ENCODE data around the gene NCOA7. TPM values are rescaled to one million over a fixed set of nuclear protein-coding genes. Genes with fewer than 3 reads are reported as not detected.

Gene NCOA7
- total RNA-seq, 1 donor from 2014 or later, result 11.2 TPM

DNA sequence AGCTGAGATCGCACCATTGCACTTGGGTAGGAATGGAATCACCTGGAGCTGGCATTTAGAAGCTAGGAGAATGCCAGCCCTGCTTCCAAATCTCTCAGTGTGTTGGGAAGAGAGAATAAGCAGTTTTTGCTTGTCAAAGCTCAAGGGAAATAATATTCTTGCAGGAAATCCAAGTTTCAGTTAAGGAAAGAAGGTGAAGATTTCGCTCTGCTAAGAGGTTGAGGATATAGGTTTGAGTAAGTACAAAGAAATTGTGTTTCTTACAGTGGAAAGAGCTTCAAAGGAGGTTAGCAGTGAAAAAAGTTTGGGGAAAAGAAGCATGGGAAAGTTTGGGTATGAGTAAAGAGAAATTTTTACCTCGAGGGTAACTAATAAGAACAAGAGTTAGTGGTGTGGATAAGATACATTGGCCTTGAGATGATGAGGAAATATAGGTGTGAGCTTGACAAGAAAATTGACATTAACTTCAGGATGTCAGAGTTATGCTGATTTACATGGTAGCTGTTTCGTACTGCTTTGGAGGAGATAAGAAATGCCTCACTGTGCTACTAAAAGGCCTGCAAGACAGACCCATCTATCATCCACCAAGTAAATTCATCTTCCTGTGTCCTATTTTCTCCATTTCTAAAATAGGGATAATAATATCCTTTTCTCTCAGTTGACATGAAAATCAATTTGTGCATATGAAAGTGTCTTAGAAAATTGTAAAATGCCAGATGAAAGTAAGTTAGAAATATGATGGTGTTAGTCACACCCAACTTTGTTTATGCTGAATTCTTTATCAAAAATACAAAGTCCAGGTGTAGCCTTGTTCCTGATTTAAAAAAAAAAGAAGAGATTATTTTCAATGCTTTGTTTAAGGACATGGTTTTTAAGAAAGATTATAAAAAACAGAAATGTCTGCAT lies 153.0 kb downstream of the NCOA7 start:
- Mint-ChIP-seq H3K27ac (ENCODE audit: unreplicated experiment) (no peak overlapping the region), H3K9me3 (no peaks in the 10 kb centered on the region), H3K4me1 (no peaks in the 10 kb centered on the region), H3K36me3 (ENCODE audit: low read depth) (no peaks in the 10 kb centered on the region), H3K27me3 (ENCODE audit: low read depth) (peaks cover 32% of the 10 kb centered on the region), H3K4me3 (no peak overlapping the region)
- DNase-seq (ENCODE audit: low read depth, low spot score), result no peak
- TF ChIP-seq, protein P1, sequence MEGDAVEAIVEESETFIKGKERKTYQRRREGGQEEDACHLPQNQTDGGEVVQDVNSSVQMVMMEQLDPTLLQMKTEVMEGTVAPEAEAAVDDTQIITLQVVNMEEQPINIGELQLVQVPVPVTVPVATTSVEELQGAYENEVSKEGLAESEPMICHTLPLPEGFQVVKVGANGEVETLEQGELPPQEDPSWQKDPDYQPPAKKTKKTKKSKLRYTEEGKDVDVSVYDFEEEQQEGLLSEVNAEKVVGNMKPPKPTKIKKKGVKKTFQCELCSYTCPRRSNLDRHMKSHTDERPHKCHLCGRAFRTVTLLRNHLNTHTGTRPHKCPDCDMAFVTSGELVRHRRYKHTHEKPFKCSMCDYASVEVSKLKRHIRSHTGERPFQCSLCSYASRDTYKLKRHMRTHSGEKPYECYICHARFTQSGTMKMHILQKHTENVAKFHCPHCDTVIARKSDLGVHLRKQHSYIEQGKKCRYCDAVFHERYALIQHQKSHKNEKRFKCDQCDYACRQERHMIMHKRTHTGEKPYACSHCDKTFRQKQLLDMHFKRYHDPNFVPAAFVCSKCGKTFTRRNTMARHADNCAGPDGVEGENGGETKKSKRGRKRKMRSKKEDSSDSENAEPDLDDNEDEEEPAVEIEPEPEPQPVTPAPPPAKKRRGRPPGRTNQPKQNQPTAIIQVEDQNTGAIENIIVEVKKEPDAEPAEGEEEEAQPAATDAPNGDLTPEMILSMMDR (conservative IDR thresholded peaks at IDR 0.05), result no peak

DNA sequence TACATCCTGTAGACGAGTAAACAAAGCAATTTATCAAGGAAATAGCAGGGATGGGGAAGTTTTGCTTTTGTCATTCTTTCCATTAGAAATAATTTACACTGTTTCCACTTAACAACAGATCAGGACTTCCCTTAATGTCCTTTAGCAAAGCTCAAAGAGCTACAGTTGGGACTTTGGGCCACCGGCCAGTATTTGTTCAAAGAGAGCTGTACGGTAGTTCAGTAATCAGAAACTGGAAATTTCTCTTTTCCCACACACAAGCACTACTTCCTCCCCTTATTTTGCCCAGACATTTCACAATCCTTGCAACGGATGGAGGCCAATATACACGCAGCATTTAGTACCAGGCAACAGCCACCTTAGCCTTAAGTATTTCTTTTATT lies 153.7 kb downstream of the NCOA7 start:
- no peak overlapping the region for H3K27ac Mint-ChIP-seq (ENCODE audit: unreplicated experiment)
- H3K4me3 Mint-ChIP-seq, result no peak overlapping the region
- H3K9me3 Mint-ChIP-seq, result no peaks in the 10 kb centered on the region
- no peak for DNase-seq (ENCODE audit: low read depth, low spot score)
- no peaks in the 10 kb centered on the region for H3K4me1 Mint-ChIP-seq
- TF ChIP-seq, protein P1 (conservative IDR thresholded peaks at IDR 0.05), result no peak
- H3K36me3 Mint-ChIP-seq (ENCODE audit: low read depth), result no peaks in the 10 kb centered on the region
- peaks cover 32% of the 10 kb centered on the region for H3K27me3 Mint-ChIP-seq (ENCODE audit: low read depth)

DNA sequence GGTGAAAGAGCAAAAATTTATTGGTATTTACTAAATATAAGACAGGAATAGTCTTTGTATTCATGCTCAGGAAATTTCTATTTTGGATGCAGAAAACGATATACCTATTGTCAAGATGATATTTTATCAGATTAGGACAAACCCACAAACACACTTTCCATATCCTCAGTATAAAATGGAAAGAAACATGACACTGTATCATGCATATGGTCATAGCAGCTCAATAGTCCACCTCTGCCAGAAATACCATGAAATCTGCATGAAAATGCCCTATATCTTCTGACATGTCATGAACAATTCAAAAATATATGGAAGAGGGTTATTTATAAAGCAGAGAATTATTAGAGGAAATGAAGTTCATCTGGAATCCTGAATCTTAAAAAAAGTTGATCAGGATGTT lies 154.1 kb downstream of the NCOA7 start:
- H3K9me3 Mint-ChIP-seq, result no peaks in the 10 kb centered on the region
- no peak overlapping the region for H3K4me3 Mint-ChIP-seq
- H3K36me3 Mint-ChIP-seq (ENCODE audit: low read depth), result no peaks in the 10 kb centered on the region
- no peak for DNase-seq (ENCODE audit: low read depth, low spot score)
- no peak overlapping the region for H3K27ac Mint-ChIP-seq (ENCODE audit: unreplicated experiment)
- TF ChIP-seq, protein P1 (conservative IDR thresholded peaks at IDR 0.05), result no peak
- H3K4me1 Mint-ChIP-seq, result no peaks in the 10 kb centered on the region
- peaks cover 30% of the 10 kb centered on the region for H3K27me3 Mint-ChIP-seq (ENCODE audit: low read depth)

DNA sequence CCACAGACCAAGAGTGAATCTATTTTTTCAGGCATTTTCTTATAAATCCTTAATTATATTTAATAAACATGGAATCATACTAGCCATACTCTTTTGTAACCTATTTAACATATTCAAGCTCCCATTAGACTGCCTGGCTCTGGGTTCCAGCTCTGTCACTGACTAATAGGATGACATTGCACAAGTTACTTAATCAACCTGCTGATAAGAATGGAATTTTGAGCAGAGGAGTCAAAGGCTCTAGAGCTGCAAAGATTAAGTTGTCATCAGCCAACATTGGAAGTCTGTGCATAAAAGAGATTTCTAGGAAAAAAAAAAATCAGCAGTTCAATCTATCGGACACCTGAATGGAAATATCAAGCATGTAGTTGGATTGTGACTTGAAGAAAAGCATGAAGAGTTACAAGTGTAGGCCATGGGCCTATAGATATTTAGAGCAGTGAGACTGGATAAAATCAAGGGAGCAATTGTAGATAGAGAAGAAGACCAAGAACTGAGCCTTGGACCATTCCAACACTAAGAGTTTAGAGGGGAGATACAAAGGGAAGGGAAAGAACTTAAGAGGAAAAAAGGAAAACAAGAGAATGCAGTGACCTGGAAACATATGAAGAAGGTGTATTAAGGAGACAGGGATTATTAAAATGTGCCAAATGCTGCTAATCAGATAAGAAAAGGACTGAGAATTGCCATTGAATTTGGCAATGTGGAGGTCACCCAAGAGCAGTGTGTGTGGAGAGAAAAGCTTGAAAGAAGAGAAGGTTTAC lies 154.8 kb downstream of the NCOA7 start:
- Mint-ChIP-seq H3K4me3 (no peak overlapping the region), H3K4me1 (no peaks in the 10 kb centered on the region), H3K9me3 (no peaks in the 10 kb centered on the region), H3K27ac (ENCODE audit: unreplicated experiment) (no peak overlapping the region), H3K36me3 (ENCODE audit: low read depth) (no peaks in the 10 kb centered on the region), H3K27me3 (ENCODE audit: low read depth) (peaks cover 26% of the 10 kb centered on the region)
- TF ChIP-seq, protein P1 (conservative IDR thresholded peaks at IDR 0.05), result no peak
- no peak for DNase-seq (ENCODE audit: low read depth, low spot score)

DNA sequence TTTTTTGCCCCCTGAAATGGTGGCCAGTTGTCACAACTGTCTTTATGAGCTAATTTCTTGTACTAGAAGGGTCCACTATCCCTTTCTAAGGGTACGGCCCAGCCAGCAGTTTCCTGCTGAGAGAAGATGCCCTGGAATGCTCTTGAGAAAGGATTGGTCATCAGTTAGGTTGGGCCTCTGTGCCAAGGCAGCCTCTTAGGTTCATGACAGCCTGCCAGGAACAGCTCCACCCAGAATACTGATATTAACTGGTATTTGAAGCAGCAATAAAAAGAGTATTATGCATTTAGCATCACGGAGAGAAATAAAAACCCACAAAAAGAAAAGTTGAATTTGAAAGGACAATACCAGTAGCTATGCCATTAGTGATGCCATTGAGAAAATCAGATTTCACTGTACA lies 156.9 kb downstream of the NCOA7 start:
- no peak for DNase-seq (ENCODE audit: low read depth, low spot score)
- Mint-ChIP-seq H3K4me3 (no peak overlapping the region), H3K27ac (ENCODE audit: unreplicated experiment) (no peak overlapping the region), H3K4me1 (no peaks in the 10 kb centered on the region), H3K36me3 (ENCODE audit: low read depth) (no peaks in the 10 kb centered on the region), H3K27me3 (ENCODE audit: low read depth) (peaks cover 25% of the 10 kb centered on the region), H3K9me3 (no peaks in the 10 kb centered on the region)
- TF ChIP-seq, protein P1 (conservative IDR thresholded peaks at IDR 0.05), result no peak
